Urothelium cell line (cell line): ENCODE results near the gene NOP16.

Experiments used
- DNase-seq: peaks from one replicate; pipeline ENCODE4 v3.0.0; 2011; ENCODE audit warnings: low spot score, mixed read lengths
- FAIRE-seq: peaks from 2 replicates; lab custom pipeline; 2011; peaks lifted over from hg19 to GRCh38; lab: Jason Lieb, UNC

Gene NOP16

GRCh38 chr5:176362233-176362490, 26.2 kb downstream of the NOP16 start:
- FAIRE-seq, result no peak
- no peak for DNase-seq

GRCh38 chr5:176361437-176362232, 26.8 kb downstream of the NOP16 start, which contains the start of gene KIAA1191:
Gene KIAA1191 (minus strand): TSS chr5:176361764. CDS start chr5:176359508, 2,256 bp downstream.
- DNase-seq (peak; percentile 93), FAIRE-seq (no peak)

- FAIRE-seq (no peak), DNase-seq (no peak)
Measured at GRCh38 chr5:176360894-176361436, 27.4 kb downstream of the NOP16 start.

- no peak for FAIRE-seq
- no peak for DNase-seq
Measured at GRCh38 chr5:176359658-176360057, 28.7 kb downstream of the NOP16 start.

- DNase-seq, result no peak
- FAIRE-seq, result no peak
Measured at GRCh38 chr5:176356179-176356566, 32.2 kb downstream of the NOP16 start.

- no peak for FAIRE-seq
- no peak for DNase-seq
Measured at GRCh38 chr5:176355400-176356178, 32.8 kb downstream of the NOP16 start.

GRCh38 chr5:176353533-176353932, 34.9 kb downstream of the NOP16 start:
- DNase-seq, result no peak
- no peak for FAIRE-seq

GRCh38 chr5:176352116-176352878, 36.1 kb downstream of the NOP16 start:
- no peak for DNase-seq
- no peak for FAIRE-seq

- DNase-seq (no peak), FAIRE-seq (no peak)
Measured at GRCh38 chr5:176350416-176350815, 38.0 kb downstream of the NOP16 start.

GRCh38 chr5:176342766-176343458, 45.5 kb downstream of the NOP16 start:
- FAIRE-seq (no peak), DNase-seq (no peak)

GRCh38 chr5:176342158-176342483, 46.3 kb downstream of the NOP16 start:
- FAIRE-seq, result no peak
- DNase-seq, result no peak

GRCh38 chr5:176341325-176342157, 46.9 kb downstream of the NOP16 start:
- DNase-seq (no peak), FAIRE-seq (no peak)

- no peak for FAIRE-seq
- no peak for DNase-seq
Measured at GRCh38 chr5:176339304-176339703, 49.1 kb downstream of the NOP16 start.

GRCh38 chr5:176337913-176338312, 50.5 kb downstream of the NOP16 start:
- FAIRE-seq (no peak), DNase-seq (no peak)

- FAIRE-seq (no peak), DNase-seq (no peak)
Measured at GRCh38 chr5:176334031-176334770, 54.2 kb downstream of the NOP16 start.
